H1 (cell line): ENCODE measurements around the gene PTDSS2. TPM values are rescaled to one million over a fixed set of nuclear protein-coding genes. Genes with fewer than 3 reads are reported as not detected.

Experiments used
- CTCF ChIA-PET: fragments of 300-600 bp; sonication (Branson Sonifier 250); formaldehyde crosslinking; loops from one replicate; lab custom pipeline; 2021; ENCODE audit not compliant: partially characterized antibody; lab: Charles Lee
- POLR2A ChIA-PET: fragments of 300-600 bp; sonication (Branson Sonifier 250); formaldehyde crosslinking; loops from one replicate; lab custom pipeline; 2021; ENCODE audit warnings: inconsistent platforms; ENCODE audit not compliant: partially characterized antibody; lab: Charles Lee
- DNase-seq, 2 experiments: peaks; one replicate each; pipeline versions ENCODE4 v3.0.0 to v3.0.0-alpha.2; 2010 to 2022; ENCODE audit warnings: low spot score in 2 of 2, low read depth in 1 of 2, mixed read lengths in 1 of 2
- FAIRE-seq: peaks from 2 replicates; lab custom pipeline; 2011; peaks lifted over from hg19 to GRCh38; lab: Jason Lieb, UNC
- H2AFZ ChIP-seq: 2 replicates; pipeline ENCODE4 v1.8.1; 2012; ENCODE audit warnings: low read length, inconsistent platforms
- H2AK5ac ChIP-seq: 2 replicates; pipeline ENCODE4 v1.6.1; 2013; ENCODE audit warnings: low read depth, low read length
- H2BK120ac ChIP-seq: replicated peaks from 2 replicates; pipeline ENCODE3; 2013; ENCODE audit warnings: low read depth, low read length, inconsistent platforms
- H2BK12ac ChIP-seq: 2 replicates; pipeline ENCODE4 v1.6.1; 2013; ENCODE audit warnings: low read depth, low read length
- H2BK15ac ChIP-seq: 2 replicates; pipeline ENCODE4 v1.6.1; 2013; ENCODE audit warnings: low read length
- H2BK20ac ChIP-seq: 2 replicates; pipeline ENCODE4 v1.6.1; 2013; ENCODE audit warnings: low read length
- H2BK5ac ChIP-seq: 2 replicates; pipeline ENCODE4 v1.6.1; 2013; ENCODE audit warnings: low read depth, low read length
- H3K14ac ChIP-seq: 2 replicates; pipeline ENCODE4 v1.6.1; 2013; ENCODE audit warnings: inconsistent platforms; ENCODE audit not compliant: insufficient read length
- H3K18ac ChIP-seq: 2 replicates; pipeline ENCODE4 v1.6.1; 2013; ENCODE audit warnings: low read length; ENCODE audit errors: extremely low read depth
- H3K23ac ChIP-seq: 2 replicates; pipeline ENCODE4 v1.6.1; 2013; ENCODE audit warnings: inconsistent platforms; ENCODE audit not compliant: insufficient read length
- H3K23me2 ChIP-seq: 2 replicates; pipeline ENCODE4 v1.6.1; 2013; ENCODE audit warnings: low read depth, low read length
- H3K27ac ChIP-seq: 2 replicates; pipeline ENCODE4 v1.6.1; 2011; ENCODE audit warnings: low read depth, low read length, inconsistent platforms
- H3K27me3 ChIP-seq, 4 experiments: replicated peaks in 1 of 4; 1 replicate in 1 of 4; 2 replicates in 3 of 4; pipeline versions ENCODE4 v1.6.1 to v1.8.1; 2011 to 2013; ENCODE audit warnings: low read length in 3 of 4, mild to moderate bottlenecking in 3 of 4, inconsistent platforms in 2 of 4, mixed read lengths in 2 of 4, moderate library complexity in 1 of 4; ENCODE audit not compliant: control insufficient read depth in 3 of 4, insufficient read depth in 3 of 4; ENCODE audit errors: extremely low read depth in 1 of 4
- H3K36me3 ChIP-seq, 4 experiments: 2 replicates each; pipeline versions ENCODE4 v1.6.1 to v1.8.1; 2011 to 2013; ENCODE audit warnings: mild to moderate bottlenecking in 4 of 4, low read length in 3 of 4, moderate library complexity in 2 of 4, control low read depth in 1 of 4, inconsistent platforms in 1 of 4; ENCODE audit not compliant: insufficient read depth in 4 of 4, control insufficient read depth in 2 of 4
- H3K4ac ChIP-seq: replicated peaks from 2 replicates; pipeline ENCODE3; 2013; ENCODE audit warnings: low read length, low read depth, mixed read lengths, inconsistent platforms; ENCODE audit not compliant: insufficient read length
- H3K4me1 ChIP-seq, 4 experiments: replicated peaks in 1 of 4; 1 replicate in 1 of 4; 2 replicates in 3 of 4; pipeline versions ENCODE4 v1.6.1 to v1.8.1; 2011 to 2013; ENCODE audit warnings: low read length in 3 of 4, inconsistent platforms in 2 of 4, mixed read lengths in 1 of 4; ENCODE audit not compliant: insufficient read depth in 4 of 4, control insufficient read depth in 3 of 4
- H3K4me2 ChIP-seq, 2 experiments: 2 replicates each; pipeline versions ENCODE4 v1.6.1 to v1.8.1; 2011 to 2013; ENCODE audit warnings: low read depth in 2 of 2, low read length in 2 of 2, control low read depth in 1 of 2, inconsistent platforms in 1 of 2, mild to moderate bottlenecking in 1 of 2; ENCODE audit not compliant: insufficient read depth in 1 of 2
- H3K4me3 ChIP-seq, 4 experiments: fragments of 200-600, 300-600 bp in 1 of 4; sonication (generic), shearing (Covaris generic), sonication (Bioruptor Twin) in 1 of 4; 2 replicates each; pipeline versions ENCODE4 v1.5.1 to v1.8.1; 2011 to 2016; ENCODE audit warnings: low read length in 4 of 4, low read depth in 3 of 4, control low read depth in 2 of 4, inconsistent platforms in 2 of 4, mild to moderate bottlenecking in 2 of 4, mixed read lengths in 1 of 4, moderate library complexity in 1 of 4; ENCODE audit not compliant: insufficient read depth in 2 of 4; ENCODE audit errors: extremely low read depth in 1 of 4
- H3K56ac ChIP-seq: replicated peaks from 2 replicates; pipeline ENCODE3; 2013; ENCODE audit warnings: low read depth, mild to moderate bottlenecking, mixed read lengths, low read length, inconsistent platforms; ENCODE audit not compliant: insufficient read length
- H3K79me1 ChIP-seq: 2 replicates; pipeline ENCODE4 v1.6.1; 2013; ENCODE audit warnings: low read depth, low read length, control low read depth
- H3K79me2 ChIP-seq, 2 experiments: 2 replicates each; pipeline versions ENCODE4 v1.6.1 to v1.8.1; 2012 to 2013; ENCODE audit warnings: low read length in 2 of 2, mild to moderate bottlenecking in 2 of 2, inconsistent platforms in 1 of 2; ENCODE audit not compliant: insufficient read depth in 2 of 2, control insufficient read depth in 1 of 2
- H3K9ac ChIP-seq, 4 experiments: replicated peaks in 1 of 4; 1 replicate in 1 of 4; 2 replicates in 3 of 4; pipeline versions ENCODE4 v1.6.1 to v1.8.1; 2011 to 2013; ENCODE audit warnings: low read depth in 3 of 4, low read length in 3 of 4, control low read depth in 2 of 4, mild to moderate bottlenecking in 2 of 4, moderate library complexity in 2 of 4, inconsistent platforms in 1 of 4; ENCODE audit errors: extremely low read depth in 1 of 4
- H3K9me3 ChIP-seq, 2 experiments: 2 replicates each; pipeline versions ENCODE4 v1.6.1 to v1.8.1; 2012 to 2013; ENCODE audit warnings: mild to moderate bottlenecking in 2 of 2, moderate library complexity in 2 of 2, control low read depth in 1 of 2, inconsistent platforms in 1 of 2, low read depth in 1 of 2, low read length in 1 of 2, mixed read lengths in 1 of 2; ENCODE audit not compliant: insufficient read depth in 2 of 2
- H4K20me1 ChIP-seq, 2 experiments: replicated peaks in 1 of 2; 2 replicates each; pipeline versions ENCODE3 to v1.8.1; 2011 to 2013; ENCODE audit warnings: inconsistent platforms in 2 of 2, low read length in 2 of 2, mild to moderate bottlenecking in 1 of 2; ENCODE audit not compliant: insufficient read depth in 2 of 2, control insufficient read depth in 1 of 2
- H4K5ac ChIP-seq: 2 replicates; pipeline ENCODE4 v1.6.1; 2013; ENCODE audit warnings: low read length, low read depth, mixed read lengths, inconsistent platforms; ENCODE audit not compliant: insufficient read length
- H4K8ac ChIP-seq: 2 replicates; pipeline ENCODE4 v1.8.0; 2013; ENCODE audit warnings: mild to moderate bottlenecking, moderate library complexity, low read length, inconsistent platforms; ENCODE audit not compliant: insufficient read depth; ENCODE audit errors: extremely low read depth
- H4K91ac ChIP-seq: replicated peaks from 2 replicates; pipeline ENCODE3; 2013; ENCODE audit warnings: low read length, mixed read lengths, inconsistent platforms; ENCODE audit not compliant: insufficient read length
- CTBP2 ChIP-seq: IDR thresholded peaks from 2 replicates; pipeline ENCODE4 v1.7.0; 2011; ENCODE audit warnings: borderline replicate concordance, mild to moderate bottlenecking, moderate library complexity, mixed read lengths, low read length; ENCODE audit not compliant: insufficient read depth, insufficient read length
- GTF2F1 ChIP-seq: IDR thresholded peaks from 2 replicates; pipeline ENCODE4 v1.6.1; 2012; ENCODE audit warnings: low read depth, low read length, improper control_type of control experiment, borderline replicate concordance
- KDM4A ChIP-seq: IDR thresholded peaks from one replicate; pipeline ENCODE4 v1.7.1; 2012; ENCODE audit warnings: low read depth, mild to moderate bottlenecking, moderate library complexity, low read length, inconsistent platforms; ENCODE audit not compliant: severe bottlenecking
- RBBP5 ChIP-seq: IDR thresholded peaks from 2 replicates; pipeline ENCODE4 v1.7.1; 2012; ENCODE audit warnings: low read depth, mild to moderate bottlenecking, inconsistent platforms, low read length, moderate library complexity, borderline replicate concordance
- SIX5 ChIP-seq: IDR thresholded peaks from 2 replicates; pipeline ENCODE4 v1.6.1; 2011; ENCODE audit warnings: mild to moderate bottlenecking, low read depth, low read length
- SUZ12 ChIP-seq: fragments of 200-600 bp; sonication (generic); IDR thresholded peaks from 2 replicates; pipeline ENCODE4 v1.6.1; 2012; ENCODE audit warnings: mild to moderate bottlenecking, inconsistent platforms, low read length, moderate library complexity, mixed read lengths
- WGBS, 2 experiments: shearing (Covaris generic) in 1 of 2; methylation state at CpG; one replicate each; pipeline versions ENCODE4 v1.1.6 to v1.1.7; 2013 to 2015; ENCODE audit warnings: low lambda C conversion rate in 2 of 2, mixed read lengths in 2 of 2, inconsistent platforms in 1 of 2, low coverage in 1 of 2, missing lambda C conversion rate in 1 of 2; ENCODE audit not compliant: insufficient replicate concordance in 2 of 2, insufficient coverage in 1 of 2, insufficient read length in 1 of 2; ENCODE audit errors: extremely low coverage in 1 of 2, missing lambda C conversion rate in 1 of 2; 5-methylcytosine and 5-hydroxymethylcytosine counted together
- polyA plus RNA-seq, 7 experiments: library from polyadenylated mRNA; depleted of rRNA in 3 of 7; stranded (reverse) in 5 of 7; unstranded in 2 of 7; fragments of >200 nt in 5 of 7; fragments of 200-250 nt in 2 of 7; gene quantifications; 1 replicate in 5 of 7; 2 replicates in 1 of 7; 4 replicates in 1 of 7; pipeline versions ENCODE4 v1.2.1 to v1.2.3, GENCODE V29; 2011 to 2013; ENCODE audit warnings: missing spikeins in 2 of 7, mixed read lengths in 2 of 7
- total RNA-seq: library from RNA; stranded (reverse); fragmentation: NEBNext Ultra II Directional; extraction: Animal tissue kit (Norgen Biotek cat#: 25700); gene quantifications from 2 replicates; pipeline ENCODE4 v1.2.1, GENCODE V29; 2021
- TF ChIP-seq, protein P1 (sequence below): IDR thresholded peaks from 2 replicates; pipeline ENCODE4 v1.6.1; 2012; ENCODE audit warnings: low read length, inconsistent platforms

The PTDSS2 gene
- total and polyA plus RNA-seq, 2 of the 8 experiments (the other 6 are each of a cell fraction or from before 2014, with no cell fraction given): 48.7 to 68.2 TPM

GRCh38 chr11:531919-532526, 81.9 kb downstream of the PTDSS2 start:
- Histone ChIP-seq H2BK12ac (no peak overlapping the region), H3K79me2 (no peaks in the 10 kb centered on the region), H3K14ac (no peak overlapping the region), H3K4me3 (no peak overlapping the region), H2BK5ac (no peak overlapping the region), H2AFZ (no peak overlapping the region), H3K23me2 (peaks cover 14% of the 10 kb centered on the region; the same call in 1 of the 2 replicates), H3K9ac (no peak overlapping the region), H4K91ac (no peak overlapping the region), H2BK20ac (no peak overlapping the region), H2BK120ac (no peak overlapping the region), H4K8ac (no peak overlapping the region), H3K79me1 (no peaks in the 10 kb centered on the region), H3K4me1 (peaks cover 0 to 8% (median 3%) of the 10 kb centered on the region in 4 experiments; a peak in 5 of 7 replicates), H2BK15ac (no peak overlapping the region), H2AK5ac (no peak overlapping the region), H4K20me1 (peaks cover 7 to 11% of the 10 kb centered on the region in 2 experiments), H3K18ac (no peak overlapping the region), H3K4me2 (no peak overlapping the region), H3K27me3 (peaks cover 0 to 7% (median 3%) of the 10 kb centered on the region in 4 experiments; a peak in 5 of 7 replicates), H3K23ac (no peak overlapping the region), H3K56ac (no peak overlapping the region), H3K27ac (no peak overlapping the region), H4K5ac (no peak overlapping the region), H3K9me3 (no peaks in the 10 kb centered on the region), H3K36me3 (peaks cover 0 to 15% (median 6%) of the 10 kb centered on the region in 4 experiments; a peak in 5 of 8 replicates), H3K4ac (no peak overlapping the region)
- no peak for DNase-seq
- FAIRE-seq: no peak
- 87% methylated on average over 17 of the region's 18 CpGs; no CpG with 5 or more reads in 1 of the 2 experiments for WGBS, 2 experiments
- ChIA-PET CTCF (interaction anchor here (1.4 to 1.5 kb wide), 2 partner anchors 13 to 59 kb away, joined by 3 to 9 read pairs; no protein-coding TSS in a partner anchor), POLR2A (interaction anchor here (0.8 to 1.8 kb wide), 8 partner anchors 13 to 306 kb away, joined by 3 to 8 read pairs (median 4); no protein-coding TSS in a partner anchor)
- TF ChIP-seq RBBP5 (no peak), GTF2F1 (no peak), SIX5 (no peak), CTBP2 (no peak), KDM4A (no peak), SUZ12 (no peak)
- TF ChIP-seq, protein P1, sequence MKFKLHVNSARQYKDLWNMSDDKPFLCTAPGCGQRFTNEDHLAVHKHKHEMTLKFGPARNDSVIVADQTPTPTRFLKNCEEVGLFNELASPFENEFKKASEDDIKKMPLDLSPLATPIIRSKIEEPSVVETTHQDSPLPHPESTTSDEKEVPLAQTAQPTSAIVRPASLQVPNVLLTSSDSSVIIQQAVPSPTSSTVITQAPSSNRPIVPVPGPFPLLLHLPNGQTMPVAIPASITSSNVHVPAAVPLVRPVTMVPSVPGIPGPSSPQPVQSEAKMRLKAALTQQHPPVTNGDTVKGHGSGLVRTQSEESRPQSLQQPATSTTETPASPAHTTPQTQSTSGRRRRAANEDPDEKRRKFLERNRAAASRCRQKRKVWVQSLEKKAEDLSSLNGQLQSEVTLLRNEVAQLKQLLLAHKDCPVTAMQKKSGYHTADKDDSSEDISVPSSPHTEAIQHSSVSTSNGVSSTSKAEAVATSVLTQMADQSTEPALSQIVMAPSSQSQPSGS: no peak
